Effector memory CD4-positive, alpha-beta T cell (primary cell): ENCODE results near the gene TTC9C.
A peak's percentile ranks its signal among the peaks of the same experiment; 100 is the strongest.
"Not testable (repeated sequence)": the region's sequence is repeated elsewhere in the genome, so short reads cannot be mapped to it uniquely, and the experiment has no call there.

Experiments used
- DNase-seq, 3 donors: peaks; one replicate each; pipeline ENCODE4 v3.0.0-alpha.2; 2020
- H3K27ac ChIP-seq: 2 replicates; pipeline ENCODE4 v1.7.0; 2013; ENCODE audit warnings: mild to moderate bottlenecking, low read length, moderate library complexity; ENCODE audit not compliant: insufficient read depth, poor library complexity, severe bottlenecking
- H3K27me3 ChIP-seq: replicated peaks from 2 replicates; pipeline ENCODE4 v1.7.0; 2013; ENCODE audit warnings: mild to moderate bottlenecking, low read length; ENCODE audit not compliant: insufficient read depth, control insufficient read depth, poor library complexity, severe bottlenecking
- H3K36me3 ChIP-seq: 2 replicates; pipeline ENCODE4 v1.7.0; 2013; ENCODE audit warnings: mild to moderate bottlenecking, low read length, moderate library complexity; ENCODE audit not compliant: control insufficient read depth, insufficient read depth
- H3K4me1 ChIP-seq: 2 replicates; pipeline ENCODE4 v1.7.0; 2013; ENCODE audit warnings: low read length, mild to moderate bottlenecking; ENCODE audit not compliant: control insufficient read depth, insufficient read depth, poor library complexity, severe bottlenecking
- H3K4me3 ChIP-seq: 2 replicates; pipeline ENCODE4 v1.7.0; 2013; ENCODE audit warnings: low read length, low read depth, mild to moderate bottlenecking; ENCODE audit not compliant: insufficient read depth, poor library complexity, severe bottlenecking
- H3K9me3 ChIP-seq: 2 replicates; pipeline ENCODE4 v1.7.0; 2013; ENCODE audit warnings: mild to moderate bottlenecking, low read length, moderate library complexity; ENCODE audit not compliant: control insufficient read depth
- total RNA-seq, 3 donors: gene quantifications; one replicate each; lab custom pipeline; 2026; lab: John Stamatoyannopoulos, UW

TTC9C gene, protein sequence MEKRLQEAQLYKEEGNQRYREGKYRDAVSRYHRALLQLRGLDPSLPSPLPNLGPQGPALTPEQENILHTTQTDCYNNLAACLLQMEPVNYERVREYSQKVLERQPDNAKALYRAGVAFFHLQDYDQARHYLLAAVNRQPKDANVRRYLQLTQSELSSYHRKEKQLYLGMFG
- total RNA-seq, result 7.0 to 13.0 (median 7.4) reads per million in 3 donors

DNA sequence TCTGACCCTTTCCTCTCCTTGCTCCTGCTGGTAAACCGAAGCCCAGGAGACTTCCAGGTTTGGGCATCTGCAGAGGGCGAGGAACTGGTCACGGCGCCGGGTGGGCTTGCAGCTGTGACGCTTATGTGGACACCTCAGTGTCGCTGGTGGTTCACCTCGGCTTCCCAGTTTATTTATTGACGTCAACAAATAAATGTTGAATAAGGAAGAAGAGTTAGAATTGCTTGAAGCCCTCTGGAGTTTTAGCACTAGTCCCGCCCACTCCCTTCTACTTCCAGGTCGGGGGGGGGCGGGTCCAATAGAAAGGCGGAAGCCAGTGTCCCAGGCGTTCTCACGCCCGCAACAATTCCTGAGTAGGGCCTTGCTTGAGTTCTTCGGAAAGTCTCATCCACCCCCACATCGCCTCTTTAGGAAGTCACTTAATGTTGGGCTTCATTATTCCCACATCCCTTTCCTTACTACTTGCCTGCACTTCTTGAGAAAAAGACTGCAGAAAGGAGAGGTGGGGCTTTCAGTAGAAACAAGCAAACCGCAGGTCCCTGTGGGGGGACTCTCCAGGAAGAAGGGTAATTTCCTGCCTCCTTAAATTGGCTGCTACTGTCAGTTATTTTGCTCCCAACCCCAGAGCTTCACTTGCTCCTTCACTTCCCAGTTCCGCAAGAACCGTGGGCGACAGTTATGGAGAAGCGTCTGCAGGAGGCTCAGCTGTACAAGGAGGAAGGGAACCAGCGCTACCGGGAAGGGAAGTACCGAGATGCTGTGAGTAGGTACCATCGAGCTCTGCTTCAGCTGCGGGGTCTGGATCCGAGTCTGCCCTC lies at the start of gene TTC9C:
TSS of gene TTC9C (plus strand) at position 316 of the 818 bp plus-strand sequence. CDS start at position 679, 363 bp downstream.
- Histone ChIP-seq H3K36me3 (peaks cover 13% of the 10 kb centered on the region), H3K4me3 (peak within 1 kb of the TSS; percentile 96), H3K27ac (peak within 1 kb of the TSS; percentile 97), H3K4me1 (peaks cover 27% of the 10 kb centered on the region), H3K9me3 (no peaks in the 10 kb centered on the region), H3K27me3 (no peaks in the 10 kb centered on the region)
- DNase-seq, result peak; percentile 62 to 82 (median 74)

DNA sequence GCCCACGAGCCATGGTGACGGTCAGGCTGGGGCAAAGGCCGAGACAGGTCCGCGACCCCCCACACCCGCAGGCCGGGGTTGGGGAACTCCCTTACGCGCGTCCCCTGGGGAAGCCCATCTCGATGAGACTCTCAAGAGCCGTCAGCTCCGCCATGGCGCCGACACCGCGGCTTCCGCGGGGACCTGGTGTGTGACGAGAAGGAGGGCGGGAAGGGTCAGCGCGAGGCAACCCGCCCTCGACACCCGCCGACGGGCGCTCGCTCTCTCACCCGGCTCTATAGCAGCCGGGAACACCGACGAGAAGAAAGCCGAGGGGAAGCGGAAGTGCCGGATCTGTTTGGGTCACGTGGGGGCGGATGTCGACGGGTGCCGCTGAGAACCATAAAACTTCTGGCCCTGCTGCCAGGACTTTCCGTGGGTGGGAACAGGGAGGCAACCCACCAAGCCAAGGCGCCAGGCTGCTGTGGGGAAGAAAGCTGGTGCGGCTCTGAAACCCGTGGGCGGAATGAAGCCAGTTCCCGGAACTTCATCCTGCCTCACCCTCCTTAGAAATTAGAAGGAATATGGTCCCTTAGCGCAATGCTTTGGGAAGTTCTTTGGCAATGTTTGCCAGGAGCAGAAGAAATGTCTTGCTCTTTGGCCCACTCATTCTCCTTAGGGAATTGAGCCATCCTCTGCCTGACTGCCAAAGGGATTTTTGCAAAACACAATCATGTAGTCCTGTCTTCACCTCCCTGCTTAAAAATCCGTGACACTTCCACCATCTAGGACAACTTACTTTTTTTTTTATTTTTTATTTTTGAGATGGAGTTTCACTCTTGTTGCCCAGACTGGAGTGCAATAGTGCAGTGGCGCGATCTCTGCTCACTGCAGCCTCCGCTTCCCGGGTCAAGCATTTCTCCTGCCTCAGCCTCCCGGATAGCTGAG lies 49.3 kb upstream of the TTC9C start, which contains the start of gene UBXN1:
TSS of gene UBXN1 (minus strand) at position 304 of the 927 bp plus-strand sequence. CDS start at position 154, 150 bp downstream.
- peak; percentile 76 to 82 (median 77) for DNase-seq
- Histone ChIP-seq H3K4me1 (peaks cover 10% of the 10 kb centered on the region), H3K27ac (peak within 1 kb of the TSS; percentile 97), H3K9me3 (no peaks in the 10 kb centered on the region), H3K27me3 (no peaks in the 10 kb centered on the region), H3K4me3 (peak within 1 kb of the TSS; percentile 83), H3K36me3 (peaks cover 8% of the 10 kb centered on the region)

DNA sequence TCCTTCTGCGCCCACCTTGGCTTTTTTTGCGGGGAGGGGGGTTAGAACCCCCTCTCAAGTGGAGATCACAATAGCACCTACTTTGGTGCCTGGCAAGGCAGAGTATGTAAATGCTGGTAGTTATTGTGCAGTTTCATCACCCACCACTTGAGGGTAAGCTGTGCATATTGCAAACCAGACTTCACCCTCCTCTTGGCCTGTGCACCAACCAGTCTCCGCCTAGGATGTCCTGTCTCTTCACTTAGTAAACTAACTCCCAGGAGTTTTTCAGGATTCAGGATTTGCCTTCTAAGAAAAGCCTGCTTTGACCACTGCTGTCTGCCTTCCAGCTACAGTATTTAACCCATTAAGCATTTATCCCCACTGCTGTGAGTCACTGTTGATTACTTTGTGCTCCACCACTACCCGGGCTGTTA lies 47.5 kb upstream of the TTC9C start:
- H3K4me3 ChIP-seq, result no peak overlapping the region
- peaks cover 8% of the 10 kb centered on the region for H3K36me3 ChIP-seq
- DNase-seq, result no peak
- H3K27ac ChIP-seq, result no peak overlapping the region
- H3K27me3 ChIP-seq, result no peaks in the 10 kb centered on the region
- no peaks in the 10 kb centered on the region for H3K9me3 ChIP-seq
- H3K4me1 ChIP-seq, result peaks cover 10% of the 10 kb centered on the region

DNA sequence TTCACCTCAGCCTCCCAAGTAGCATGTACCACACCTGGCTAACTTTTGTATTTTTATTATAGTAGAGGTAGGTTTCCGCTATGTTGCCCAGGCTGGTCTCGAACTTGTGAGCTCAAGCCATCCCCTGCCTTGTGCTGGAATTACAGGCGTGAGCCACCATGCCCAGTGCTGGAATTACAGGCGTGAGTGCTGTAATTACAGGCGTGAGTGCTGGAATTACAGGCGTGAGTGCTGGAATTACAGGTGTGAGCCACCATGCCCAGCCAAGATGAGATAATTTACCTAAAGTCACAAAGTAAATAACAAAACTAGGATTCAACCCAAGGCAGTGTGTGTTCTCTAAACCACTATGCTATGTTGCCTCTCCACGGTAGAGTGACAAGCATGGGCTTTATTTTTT lies 45.8 kb upstream of the TTC9C start:
- Histone ChIP-seq H3K4me3 (no peak overlapping the region), H3K27ac (no peak overlapping the region), H3K9me3 (no peaks in the 10 kb centered on the region), H3K36me3 (peaks cover 1% of the 10 kb centered on the region), H3K4me1 (peaks cover 10% of the 10 kb centered on the region), H3K27me3 (no peaks in the 10 kb centered on the region)
- no peak for DNase-seq

DNA sequence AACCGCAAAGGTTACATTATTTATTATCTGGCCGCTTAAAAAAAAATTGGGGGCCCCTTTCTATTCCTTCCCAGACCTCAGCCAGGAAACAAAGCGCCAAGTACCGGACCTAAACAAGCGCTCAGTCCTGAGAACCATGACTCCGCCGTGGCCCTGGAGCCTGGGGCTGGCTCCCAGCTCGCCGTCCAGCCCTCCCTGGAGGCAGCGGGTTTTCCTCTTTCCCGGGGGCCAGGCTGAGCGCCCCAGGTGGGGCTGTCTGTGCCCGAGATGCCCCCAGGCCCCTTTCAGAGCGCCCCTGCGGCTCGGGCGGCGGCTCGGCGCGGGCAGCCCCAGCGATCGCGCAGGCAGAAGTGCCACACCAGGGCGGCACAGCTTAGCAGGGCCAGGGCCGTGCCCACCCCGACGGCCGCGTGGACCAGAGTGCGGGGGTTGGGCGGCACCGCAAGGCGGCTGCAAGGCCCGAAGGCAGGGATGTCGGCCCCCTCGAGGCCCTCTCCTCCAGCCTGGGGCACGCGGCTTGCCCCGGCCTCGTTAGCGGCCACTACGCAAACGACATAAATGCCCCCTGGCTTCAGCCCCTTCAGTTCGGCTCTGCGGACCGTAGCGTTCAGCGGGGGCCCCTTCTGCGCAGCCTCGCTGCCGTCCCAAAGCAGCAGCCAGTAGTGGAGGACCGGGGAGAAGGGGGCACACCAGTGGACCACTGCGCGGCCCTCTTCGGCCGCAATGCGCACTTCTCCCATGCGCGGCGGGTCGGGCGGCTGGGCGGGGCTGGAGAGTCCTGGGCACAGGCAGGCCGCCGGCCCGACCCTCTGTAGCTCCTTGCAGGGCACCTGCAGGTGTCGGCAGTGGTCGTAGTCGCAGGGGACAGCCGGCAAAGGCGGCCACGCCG lies 40.5 kb upstream of the TTC9C start:
- no peak for DNase-seq
- Histone ChIP-seq H3K4me3 (no peak overlapping the region), H3K36me3 (peaks cover 7% of the 10 kb centered on the region), H3K9me3 (no peaks in the 10 kb centered on the region), H3K4me1 (no peaks in the 10 kb centered on the region), H3K27ac (no peak overlapping the region), H3K27me3 (peaks cover 7% of the 10 kb centered on the region)

DNA sequence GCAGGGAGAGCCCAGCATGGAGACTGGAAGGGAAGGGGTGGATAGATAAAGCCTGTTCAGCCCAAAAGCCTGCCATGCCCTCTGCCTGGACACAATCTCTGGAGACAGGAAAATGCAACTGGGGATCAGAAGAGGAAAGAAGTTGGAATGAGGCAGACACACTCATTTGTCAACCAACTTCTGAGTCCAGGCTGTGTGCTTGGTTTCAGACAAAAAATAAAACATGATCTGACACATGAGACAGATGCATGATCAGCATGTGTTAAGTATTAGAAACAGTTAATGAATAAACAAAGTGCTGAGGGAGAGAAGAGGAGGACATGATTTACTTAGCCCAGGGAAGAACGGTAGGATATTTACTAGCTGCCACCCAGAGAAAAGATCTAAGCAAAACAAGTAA lies 39.8 kb upstream of the TTC9C start:
- Histone ChIP-seq H3K27me3 (peaks cover 7% of the 10 kb centered on the region), H3K36me3 (peaks cover 7% of the 10 kb centered on the region), H3K4me1 (no peaks in the 10 kb centered on the region), H3K4me3 (no peak overlapping the region), H3K27ac (no peak overlapping the region), H3K9me3 (no peaks in the 10 kb centered on the region)
- no peak for DNase-seq

DNA sequence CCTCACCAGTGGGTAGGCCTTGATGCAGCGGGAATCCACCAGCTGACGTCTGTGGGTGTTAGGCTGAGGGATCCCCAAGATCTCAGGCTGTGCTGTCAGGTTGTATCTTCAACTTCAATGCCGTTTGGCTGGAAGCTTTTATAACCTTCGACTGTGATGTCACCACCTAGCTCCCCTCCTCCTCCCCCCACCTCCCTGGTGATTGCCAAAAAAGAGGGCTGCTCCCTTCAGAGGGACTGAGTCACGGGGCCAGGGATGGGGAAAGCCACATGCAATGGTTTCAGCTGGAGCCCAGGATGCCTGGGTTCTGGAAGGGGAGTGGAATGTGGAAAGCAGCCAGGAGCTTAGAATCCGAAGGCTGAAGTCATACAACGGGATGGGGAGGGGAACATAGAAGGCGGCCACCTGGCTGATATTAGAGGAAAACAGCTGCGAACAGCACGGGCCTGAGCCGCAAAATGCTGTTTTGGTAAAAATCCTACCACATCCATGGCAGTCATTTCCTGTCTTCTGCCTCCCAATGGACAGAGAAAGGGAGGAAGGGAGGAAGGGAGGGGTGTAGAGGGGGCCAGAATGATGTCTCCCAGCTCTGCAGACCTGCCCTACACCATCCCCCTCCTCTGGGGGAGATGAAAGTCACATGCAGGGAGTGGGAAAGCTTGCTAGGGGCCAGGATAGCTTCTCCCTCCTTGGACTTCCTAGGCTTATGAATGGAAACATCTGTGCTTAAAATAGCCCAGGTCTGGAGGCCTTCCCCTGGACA lies 38.7 kb upstream of the TTC9C start, which contains the start of gene LRRN4CL:
TSS of gene LRRN4CL (minus strand) at position 110 of the 763 bp plus-strand sequence. CDS start 1,022 bp downstream, outside the sequence.
- Histone ChIP-seq H3K36me3 (peaks cover 7% of the 10 kb centered on the region), H3K9me3 (no peaks in the 10 kb centered on the region), H3K27me3 (peaks cover 7% of the 10 kb centered on the region), H3K4me1 (no peaks in the 10 kb centered on the region), H3K4me3 (no peak within 1 kb of the TSS), H3K27ac (no peak within 1 kb of the TSS)
- DNase-seq, result no peak

DNA sequence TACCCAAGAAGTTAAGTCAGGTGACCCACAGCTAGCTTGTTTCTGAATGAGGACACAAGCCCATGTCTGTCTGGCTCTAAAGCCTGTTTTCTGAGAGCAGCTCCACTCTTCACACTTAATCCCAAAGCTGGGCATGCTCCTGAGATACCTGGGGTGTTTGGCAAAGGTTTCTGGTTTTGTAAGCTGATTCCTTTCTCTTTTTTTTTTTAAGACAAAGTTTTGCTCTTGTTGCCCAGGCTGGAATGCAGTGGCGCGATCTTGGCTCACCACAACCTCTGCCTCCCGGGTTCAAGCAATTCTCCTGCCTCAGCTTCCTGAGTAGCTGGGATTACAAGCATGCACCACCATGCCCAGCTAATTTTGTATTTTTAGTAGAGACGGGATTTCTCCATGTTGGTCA lies 34.7 kb upstream of the TTC9C start:
- H3K36me3 ChIP-seq, H3K4me1 ChIP-seq, H3K27ac ChIP-seq, H3K9me3 ChIP-seq, H3K27me3 ChIP-seq, H3K4me3 ChIP-seq, DNase-seq: not testable (repeated sequence)
